ENCODE results near the gene GRK1.

The GRK1 gene

GRCh38 chr13:113645329-113645728 is 21.7 kb upstream of the GRK1 start:
- no peak for DNase-seq (ENCODE audit: low read depth)
- no peak for TF ChIP-seq CTCF (IDR thresholded peaks at IDR 0.05; ENCODE audit: insufficient read depth, low read depth, low read length, missing control alignments)
- H3K4me3 ChIP-seq (ENCODE audit: low read length): no peak overlapping the region

- H3K4me3 ChIP-seq (ENCODE audit: low read length): no peak overlapping the region
- no peak for TF ChIP-seq CTCF (IDR thresholded peaks at IDR 0.05; ENCODE audit: insufficient read depth, low read depth, low read length, missing control alignments)
- no peak for DNase-seq (ENCODE audit: low read depth)
These were observed 20.6 kb upstream of the GRK1 start for GRCh38 chr13:113646376-113646775.

GRCh38 chr13:113646921-113647340 is 20.1 kb upstream of the GRK1 start:
- no peak for DNase-seq (ENCODE audit: low read depth)
- TF ChIP-seq CTCF (IDR thresholded peaks at IDR 0.05; ENCODE audit: insufficient read depth, low read depth, low read length, missing control alignments): no peak
- no peak overlapping the region for H3K4me3 ChIP-seq (ENCODE audit: low read length)

GRCh38 chr13:113647351-113648215 is 19.4 kb upstream of the GRK1 start:
- no peak overlapping the region for H3K4me3 ChIP-seq (ENCODE audit: low read length)
- TF ChIP-seq CTCF (IDR thresholded peaks at IDR 0.05; ENCODE audit: insufficient read depth, low read depth, low read length, missing control alignments): no peak
- peak; percentile 82 for DNase-seq (ENCODE audit: low read depth)

GRCh38 chr13:113648216-113648610 is 18.8 kb upstream of the GRK1 start:
- no peak for TF ChIP-seq CTCF (IDR thresholded peaks at IDR 0.05; ENCODE audit: insufficient read depth, low read depth, low read length, missing control alignments)
- DNase-seq (ENCODE audit: low read depth): no peak
- H3K4me3 ChIP-seq (ENCODE audit: low read length): no peak overlapping the region

GRCh38 chr13:113649212-113649611 is 17.8 kb upstream of the GRK1 start:
- DNase-seq (ENCODE audit: low read depth): no peak
- no peak overlapping the region for H3K4me3 ChIP-seq (ENCODE audit: low read length)
- TF ChIP-seq CTCF (IDR thresholded peaks at IDR 0.05; ENCODE audit: insufficient read depth, low read depth, low read length, missing control alignments): no peak

GRCh38 chr13:113650275-113650674 is 16.7 kb upstream of the GRK1 start:
- no peak overlapping the region for H3K4me3 ChIP-seq (ENCODE audit: low read length)
- TF ChIP-seq CTCF (IDR thresholded peaks at IDR 0.05; ENCODE audit: insufficient read depth, low read depth, low read length, missing control alignments): no peak
- DNase-seq (ENCODE audit: low read depth): no peak
